Nephron (organoid): ENCODE results near the gene NRP1.

Experiments used
- H3K27ac Mint-ChIP-seq, 3 experiments: 2 replicates each; pipeline ENCODE4 v1.8.0; 2020; ENCODE audit warnings: mixed read lengths in 3 of 3, mild to moderate bottlenecking in 2 of 3, moderate library complexity in 1 of 3
- H3K27me3 Mint-ChIP-seq: 2 replicates; pipeline ENCODE4 v1.8.0; 2021; ENCODE audit warnings: low read depth, mild to moderate bottlenecking, moderate library complexity, mixed read lengths
- H3K36me3 Mint-ChIP-seq: 2 replicates; pipeline ENCODE4 v1.8.0; 2020; ENCODE audit warnings: low read depth, mixed read lengths
- H3K4me1 Mint-ChIP-seq: 2 replicates; pipeline ENCODE4 v1.8.0; 2020; ENCODE audit warnings: mixed read lengths
- H3K4me3 Mint-ChIP-seq, 3 experiments: 2 replicates each; pipeline ENCODE4 v1.8.0; 2020; ENCODE audit warnings: mild to moderate bottlenecking in 3 of 3, mixed read lengths in 3 of 3, moderate library complexity in 2 of 3
- H3K9me3 Mint-ChIP-seq: 2 replicates; pipeline ENCODE4 v1.8.0; 2020; ENCODE audit warnings: mixed read lengths
- TF ChIP-seq, protein P1 (sequence below), 3 experiments: fragments of 200-600 bp; sonication (generic); IDR thresholded peaks; one replicate each; pipeline ENCODE4 v1.5.0; 2021; ENCODE audit warnings: antibody characterized with exemption in 3 of 3; ENCODE audit not compliant: unreplicated experiment in 3 of 3

Gene NRP1

DNA sequence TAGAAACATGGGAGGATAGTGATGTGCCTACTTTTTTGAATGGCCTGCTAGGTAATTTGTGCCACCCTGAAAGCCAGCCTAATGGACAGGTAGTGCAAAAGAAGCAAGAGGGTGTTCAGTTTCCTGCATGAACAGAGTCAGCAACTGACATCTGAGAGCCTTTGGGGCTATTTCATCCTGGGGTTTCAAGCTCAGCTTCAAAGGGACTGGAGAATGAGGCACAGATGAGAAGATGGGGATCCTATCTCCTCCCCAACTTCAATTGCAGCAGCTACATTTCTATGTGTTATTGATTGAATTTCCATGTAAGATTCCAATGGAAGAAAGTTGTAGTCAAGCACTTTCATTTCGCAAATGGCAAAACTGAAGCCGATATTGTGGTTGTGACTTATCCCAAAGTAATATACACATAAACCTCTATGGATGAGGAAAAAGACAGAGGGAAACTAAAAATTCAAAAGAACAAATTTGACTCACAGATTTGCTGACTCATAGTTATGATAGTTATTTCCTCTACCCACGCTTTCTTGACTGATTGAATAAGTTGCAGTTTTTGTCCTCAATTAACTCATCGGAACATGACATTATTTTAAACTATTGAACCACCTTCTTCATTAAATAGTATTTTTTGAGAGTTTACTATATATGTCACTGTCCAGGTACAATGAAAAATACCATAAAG, 42.6 kb upstream of the NRP1 start:
- H3K36me3 Mint-ChIP-seq: no peaks in the 10 kb centered on the region
- TF ChIP-seq, protein P1, sequence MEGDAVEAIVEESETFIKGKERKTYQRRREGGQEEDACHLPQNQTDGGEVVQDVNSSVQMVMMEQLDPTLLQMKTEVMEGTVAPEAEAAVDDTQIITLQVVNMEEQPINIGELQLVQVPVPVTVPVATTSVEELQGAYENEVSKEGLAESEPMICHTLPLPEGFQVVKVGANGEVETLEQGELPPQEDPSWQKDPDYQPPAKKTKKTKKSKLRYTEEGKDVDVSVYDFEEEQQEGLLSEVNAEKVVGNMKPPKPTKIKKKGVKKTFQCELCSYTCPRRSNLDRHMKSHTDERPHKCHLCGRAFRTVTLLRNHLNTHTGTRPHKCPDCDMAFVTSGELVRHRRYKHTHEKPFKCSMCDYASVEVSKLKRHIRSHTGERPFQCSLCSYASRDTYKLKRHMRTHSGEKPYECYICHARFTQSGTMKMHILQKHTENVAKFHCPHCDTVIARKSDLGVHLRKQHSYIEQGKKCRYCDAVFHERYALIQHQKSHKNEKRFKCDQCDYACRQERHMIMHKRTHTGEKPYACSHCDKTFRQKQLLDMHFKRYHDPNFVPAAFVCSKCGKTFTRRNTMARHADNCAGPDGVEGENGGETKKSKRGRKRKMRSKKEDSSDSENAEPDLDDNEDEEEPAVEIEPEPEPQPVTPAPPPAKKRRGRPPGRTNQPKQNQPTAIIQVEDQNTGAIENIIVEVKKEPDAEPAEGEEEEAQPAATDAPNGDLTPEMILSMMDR (IDR thresholded peaks at IDR 0.05; ENCODE audit: unreplicated experiment in 3 of 3): no peak
- peaks cover 5% of the 10 kb centered on the region for H3K9me3 Mint-ChIP-seq
- H3K4me1 Mint-ChIP-seq: peaks cover 21% of the 10 kb centered on the region
- H3K27me3 Mint-ChIP-seq: no peaks in the 10 kb centered on the region
- H3K27ac Mint-ChIP-seq: no peak overlapping the region
- H3K4me3 Mint-ChIP-seq: no peak overlapping the region

DNA sequence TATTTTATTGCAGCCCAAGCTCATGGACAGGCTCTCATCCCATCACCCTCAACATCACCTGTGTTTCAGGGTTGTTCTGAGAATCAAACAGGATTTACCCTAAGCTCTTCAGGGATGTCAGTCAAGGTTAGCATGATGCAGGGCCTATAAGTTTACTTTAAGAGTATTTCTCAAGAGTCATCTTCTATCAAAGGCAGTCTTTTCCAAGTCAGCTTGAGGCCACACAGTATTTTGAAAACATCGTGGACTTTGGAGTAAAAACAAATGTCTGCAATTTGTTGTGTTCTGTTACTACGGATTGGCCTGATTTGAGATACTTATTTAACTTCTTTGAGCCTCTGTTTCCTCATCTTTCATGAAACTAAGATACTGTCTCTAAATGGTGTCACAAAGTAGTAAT, 42.0 kb upstream of the NRP1 start:
- Mint-ChIP-seq H3K4me1 (peaks cover 15% of the 10 kb centered on the region), H3K9me3 (peaks cover 5% of the 10 kb centered on the region), H3K36me3 (no peaks in the 10 kb centered on the region), H3K27me3 (no peaks in the 10 kb centered on the region), H3K4me3 (no peak overlapping the region), H3K27ac (no peak overlapping the region)
- TF ChIP-seq, protein P1 (IDR thresholded peaks at IDR 0.05; ENCODE audit: unreplicated experiment in 3 of 3): no peak

DNA sequence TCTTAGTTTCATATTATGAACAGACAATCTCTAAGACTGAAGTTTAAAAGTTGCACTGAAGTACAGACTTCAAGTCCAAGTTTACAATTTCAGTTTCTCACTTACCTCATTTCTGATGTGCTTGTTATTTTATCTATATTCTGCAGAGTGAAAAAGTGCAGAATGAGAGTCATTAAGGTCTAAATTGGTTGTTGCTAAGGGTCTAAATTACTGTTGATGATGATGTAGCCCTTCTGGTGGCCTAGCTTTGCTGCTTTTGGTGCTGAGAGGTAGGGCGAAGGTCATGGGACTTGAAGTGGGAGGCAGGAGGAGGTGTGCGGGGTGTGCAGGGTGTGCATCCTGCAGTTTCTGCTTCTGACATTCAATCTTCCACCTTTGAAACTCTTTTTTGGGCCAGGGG, 38.8 kb upstream of the NRP1 start:
- H3K36me3 Mint-ChIP-seq: no peaks in the 10 kb centered on the region
- no peaks in the 10 kb centered on the region for H3K27me3 Mint-ChIP-seq
- TF ChIP-seq, protein P1 (IDR thresholded peaks at IDR 0.05; ENCODE audit: unreplicated experiment in 3 of 3): no peak
- H3K27ac Mint-ChIP-seq: no peak overlapping the region
- peaks cover 8% of the 10 kb centered on the region for H3K9me3 Mint-ChIP-seq
- H3K4me1 Mint-ChIP-seq: no peaks in the 10 kb centered on the region
- no peak overlapping the region for H3K4me3 Mint-ChIP-seq

DNA sequence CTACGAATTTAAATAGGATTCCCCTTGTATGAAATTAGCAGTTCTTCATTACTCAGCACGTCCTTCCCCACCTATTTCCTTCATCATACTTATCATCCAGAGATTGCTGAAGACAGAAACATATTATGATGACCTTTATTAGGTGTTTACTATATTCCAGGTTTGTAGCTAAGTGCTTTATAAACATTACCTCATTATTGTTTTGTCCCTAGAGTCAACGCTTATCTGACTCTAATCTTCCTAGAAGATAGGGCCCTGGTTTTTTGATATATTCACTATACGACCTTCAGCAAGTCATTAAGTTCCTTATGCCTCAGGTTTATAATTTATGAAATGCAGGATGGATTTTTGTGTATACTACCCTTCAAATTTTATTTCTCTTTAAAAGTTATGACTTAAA, 36.8 kb upstream of the NRP1 start:
- TF ChIP-seq, protein P1 (IDR thresholded peaks at IDR 0.05; ENCODE audit: unreplicated experiment in 3 of 3): no peak
- Mint-ChIP-seq H3K9me3 (peaks cover 11% of the 10 kb centered on the region), H3K36me3 (no peaks in the 10 kb centered on the region), H3K4me1 (no peaks in the 10 kb centered on the region), H3K27ac (no peak overlapping the region), H3K27me3 (no peaks in the 10 kb centered on the region), H3K4me3 (no peak overlapping the region)

DNA sequence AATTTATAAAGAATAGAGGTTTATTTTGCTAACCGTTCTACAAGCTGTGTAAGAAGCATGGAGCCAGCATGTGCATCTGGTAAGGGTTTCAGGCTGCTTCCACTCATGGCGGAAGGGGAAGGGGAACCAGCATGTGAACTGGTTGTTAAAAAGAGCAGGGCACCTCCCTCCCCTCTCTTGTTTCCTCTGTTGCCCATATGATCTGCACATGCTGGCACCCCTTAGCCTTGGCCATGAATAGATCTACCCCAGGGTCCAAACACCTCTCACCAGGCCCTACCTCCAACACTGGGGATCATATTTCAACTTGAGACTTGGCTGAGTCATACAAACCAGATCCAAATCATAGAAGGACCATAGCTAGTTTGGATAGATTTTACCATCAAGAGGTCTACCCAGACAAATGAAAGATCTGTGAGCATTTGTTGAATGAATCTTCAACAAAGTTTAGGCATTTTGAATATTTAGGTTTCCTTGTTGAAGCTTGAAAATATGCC, 36.0 kb upstream of the NRP1 start:
- Mint-ChIP-seq H3K36me3 (no peaks in the 10 kb centered on the region), H3K4me3 (no peak overlapping the region)
- TF ChIP-seq, protein P1 (IDR thresholded peaks at IDR 0.05; ENCODE audit: unreplicated experiment in 3 of 3): no peak

DNA sequence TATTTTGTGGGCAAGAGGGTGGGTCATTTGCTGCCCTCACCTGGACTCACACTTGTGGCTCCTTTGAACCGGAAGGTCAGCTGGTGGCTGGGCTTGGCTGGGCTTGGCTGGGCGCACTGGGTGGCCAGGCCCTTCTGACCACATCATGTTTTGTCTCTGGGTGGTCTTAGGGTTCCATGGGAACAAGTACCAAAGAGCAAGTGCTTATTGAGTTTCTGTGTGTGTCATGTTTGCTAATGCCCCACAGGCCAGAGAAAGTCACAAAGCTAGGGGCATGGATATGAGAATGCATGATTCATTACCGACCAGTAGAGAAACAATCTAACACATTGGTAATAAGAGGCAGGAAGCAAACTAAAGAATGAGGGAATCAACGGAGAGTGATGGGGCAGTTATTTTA, 33.6 kb upstream of the NRP1 start:
- no peak overlapping the region for H3K4me3 Mint-ChIP-seq
- H3K4me1 Mint-ChIP-seq: no peaks in the 10 kb centered on the region
- H3K9me3 Mint-ChIP-seq: peaks cover 13% of the 10 kb centered on the region
- H3K27me3 Mint-ChIP-seq: no peaks in the 10 kb centered on the region
- H3K36me3 Mint-ChIP-seq: no peaks in the 10 kb centered on the region
- H3K27ac Mint-ChIP-seq: no peak overlapping the region
- TF ChIP-seq, protein P1 (IDR thresholded peaks at IDR 0.05; ENCODE audit: unreplicated experiment in 3 of 3): no peak

More for the DNA sequence above, 36.0 kb upstream of the NRP1 start:
- H3K9me3 Mint-ChIP-seq: peaks cover 13% of the 10 kb centered on the region
- H3K27ac Mint-ChIP-seq: no peak overlapping the region
- H3K4me1 Mint-ChIP-seq: no peaks in the 10 kb centered on the region
- H3K27me3 Mint-ChIP-seq: no peaks in the 10 kb centered on the region
